GM19455 (cell line): ENCODE data around the gene TOMT.

Source experiments
- ATAC-seq: cut with Tn5 transposase; IDR thresholded peaks from one replicate; pipeline ENCODE4 v1.9.1; 2021; ENCODE audit not compliant: unreplicated experiment

Gene TOMT

GRCh38 chr11:72105888-72106287 lies at the start of gene TOMT:
TSS of gene TOMT (plus strand) at chr11:72105924. CDS start at chr11:72105952, 28 bp downstream.
- ATAC-seq, result no peak

- no peak for ATAC-seq
Observed at GRCh38 chr11:72058416-72059034, 47.2 kb upstream of the TOMT start.

GRCh38 chr11:72061739-72062396 lies 43.9 kb upstream of the TOMT start:
- ATAC-seq, result no peak

- no peak for ATAC-seq
Observed at GRCh38 chr11:72066855-72067254, 38.9 kb upstream of the TOMT start.

- no peak for ATAC-seq
Observed at GRCh38 chr11:72067266-72067665, 38.5 kb upstream of the TOMT start.

- ATAC-seq, result no peak
Observed at GRCh38 chr11:72067676-72068075, 38.0 kb upstream of the TOMT start.

GRCh38 chr11:72069200-72069599 lies 36.5 kb upstream of the TOMT start:
- ATAC-seq, result no peak

GRCh38 chr11:72069787-72070251 lies 35.9 kb upstream of the TOMT start:
- no peak for ATAC-seq

- ATAC-seq, result no peak
Observed at GRCh38 chr11:72070491-72070890, 35.2 kb upstream of the TOMT start.

- no peak for ATAC-seq
Observed at GRCh38 chr11:72072348-72072747, 33.4 kb upstream of the TOMT start.

- ATAC-seq, result no peak
Observed at GRCh38 chr11:72075109-72075508, 30.6 kb upstream of the TOMT start.

- no peak for ATAC-seq
Observed at GRCh38 chr11:72075756-72076155, 30.0 kb upstream of the TOMT start.

- ATAC-seq, result no peak
Observed at GRCh38 chr11:72078477-72078876, 27.2 kb upstream of the TOMT start.

GRCh38 chr11:72079819-72080325 lies 25.9 kb upstream of the TOMT start:
- no peak for ATAC-seq

GRCh38 chr11:72080326-72081183 lies 25.2 kb upstream of the TOMT start, which contains the start of the genes LRRC51 and NUMA1:
TSS of gene LRRC51 (plus strand) at chr11:72080850. CDS start at chr11:72089084, 8,234 bp downstream.
TSS of gene NUMA1 (minus strand) at chr11:72080542. CDS start at chr11:72035943, 44,599 bp downstream.
- peak; percentile 96 for ATAC-seq

GRCh38 chr11:72081184-72081644 lies 24.5 kb upstream of the TOMT start:
- no peak for ATAC-seq

GRCh38 chr11:72081821-72082453 lies 23.8 kb upstream of the TOMT start:
- ATAC-seq, result no peak

GRCh38 chr11:72083414-72083813 lies 22.3 kb upstream of the TOMT start:
- no peak for ATAC-seq

GRCh38 chr11:72084076-72084475 lies 21.6 kb upstream of the TOMT start:
- ATAC-seq, result no peak

- ATAC-seq, result no peak
Observed at GRCh38 chr11:72084965-72085364, 20.8 kb upstream of the TOMT start.
